ENCODE data around the gene ITIH5. TPM values are rescaled to one million over a fixed set of nuclear protein-coding genes. Genes with fewer than 3 reads are reported as not detected.

ITIH5 gene
- total RNA-seq, 1 donor from 2014 or later = 4.0 TPM

DNA sequence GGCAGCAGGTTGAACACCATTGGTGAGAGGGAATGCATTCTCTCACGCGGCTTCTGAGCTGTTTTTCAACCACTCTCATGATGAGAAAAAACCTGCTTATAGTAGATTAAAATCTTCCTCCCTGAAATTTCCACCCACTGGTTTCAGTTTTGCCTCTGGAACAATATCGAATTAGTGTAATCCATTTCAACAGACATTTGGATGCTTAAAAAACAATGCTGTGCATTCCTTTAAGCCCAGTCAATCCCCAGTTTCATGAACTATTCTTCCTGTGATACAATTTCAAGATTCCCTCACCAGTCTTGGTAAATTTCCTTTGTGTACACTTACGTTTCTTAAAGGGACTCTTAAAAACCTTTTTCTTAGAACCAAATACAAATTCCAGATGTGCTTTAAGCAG is 89.6 kb downstream of the ITIH5 start:
- FAIRE-seq = no peak
- no peak for TF ChIP-seq EZH2 (IDR thresholded peaks at IDR 0.05; ENCODE audit: insufficient read depth, low read length)
- TF ChIP-seq, protein P1, sequence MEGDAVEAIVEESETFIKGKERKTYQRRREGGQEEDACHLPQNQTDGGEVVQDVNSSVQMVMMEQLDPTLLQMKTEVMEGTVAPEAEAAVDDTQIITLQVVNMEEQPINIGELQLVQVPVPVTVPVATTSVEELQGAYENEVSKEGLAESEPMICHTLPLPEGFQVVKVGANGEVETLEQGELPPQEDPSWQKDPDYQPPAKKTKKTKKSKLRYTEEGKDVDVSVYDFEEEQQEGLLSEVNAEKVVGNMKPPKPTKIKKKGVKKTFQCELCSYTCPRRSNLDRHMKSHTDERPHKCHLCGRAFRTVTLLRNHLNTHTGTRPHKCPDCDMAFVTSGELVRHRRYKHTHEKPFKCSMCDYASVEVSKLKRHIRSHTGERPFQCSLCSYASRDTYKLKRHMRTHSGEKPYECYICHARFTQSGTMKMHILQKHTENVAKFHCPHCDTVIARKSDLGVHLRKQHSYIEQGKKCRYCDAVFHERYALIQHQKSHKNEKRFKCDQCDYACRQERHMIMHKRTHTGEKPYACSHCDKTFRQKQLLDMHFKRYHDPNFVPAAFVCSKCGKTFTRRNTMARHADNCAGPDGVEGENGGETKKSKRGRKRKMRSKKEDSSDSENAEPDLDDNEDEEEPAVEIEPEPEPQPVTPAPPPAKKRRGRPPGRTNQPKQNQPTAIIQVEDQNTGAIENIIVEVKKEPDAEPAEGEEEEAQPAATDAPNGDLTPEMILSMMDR (IDR thresholded peaks at IDR 0.05; ENCODE audit: insufficient read depth, low read depth, low read length) = no peak
- H3K9me3 Mint-ChIP-seq (ENCODE audit: unreplicated experiment) = no peaks in the 10 kb centered on the region

DNA sequence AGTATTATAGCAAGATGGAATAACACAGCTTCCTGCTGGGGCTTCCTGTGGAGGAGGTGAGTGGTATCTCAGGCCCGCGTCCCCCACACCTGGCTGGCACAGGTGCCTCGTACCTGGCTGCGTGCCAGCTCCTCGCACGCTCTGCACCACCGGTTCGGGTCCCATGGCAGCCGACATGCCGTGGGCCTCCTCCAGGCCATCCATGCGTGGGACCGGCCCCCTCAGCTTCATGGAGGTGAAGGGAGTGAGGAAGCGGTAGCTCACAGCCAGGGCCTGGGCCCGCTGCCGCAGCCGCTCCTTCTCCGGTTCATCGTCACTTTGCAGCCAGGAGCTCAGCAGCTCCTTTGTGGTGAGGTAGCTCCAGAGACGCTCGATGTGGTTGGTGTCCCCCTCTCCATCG is 90.4 kb downstream of the ITIH5 start:
- Histone ChIP-seq H3K9me3 (ENCODE audit: insufficient read depth, low read depth, low read length) (no peaks in the 10 kb centered on the region), H3K4me2 (ENCODE audit: low read length) (no peak overlapping the region), H2AFZ (ENCODE audit: low read depth, low read length) (no peak overlapping the region), H3K27ac (ENCODE audit: low read depth, low read length) (no peak overlapping the region), H3K4me1 (ENCODE audit: insufficient read depth, low read length) (no peaks in the 10 kb centered on the region), H3K4me3 (ENCODE audit: insufficient read depth, low read depth, low read length) (no peak overlapping the region), H4K20me1 (ENCODE audit: insufficient read depth, low read length) (no peaks in the 10 kb centered on the region), H3K36me3 (ENCODE audit: insufficient read depth, low read length) (no peaks in the 10 kb centered on the region), H3K27me3 (ENCODE audit: insufficient read depth, low read length) (no peaks in the 10 kb centered on the region), H3K9ac (ENCODE audit: low read length) (no peak overlapping the region), H3K79me2 (ENCODE audit: insufficient read depth, low read length) (no peaks in the 10 kb centered on the region)
- Mint-ChIP-seq H3K27ac (ENCODE audit: unreplicated experiment) (no peak overlapping the region), H3K36me3 (ENCODE audit: low read depth, unreplicated experiment) (no peaks in the 10 kb centered on the region), H3K9me3 (ENCODE audit: unreplicated experiment) (no peaks in the 10 kb centered on the region), H3K4me3 (ENCODE audit: unreplicated experiment) (no peak overlapping the region), H3K4me1 (ENCODE audit: low read depth, unreplicated experiment) (peaks cover 2% of the 10 kb centered on the region), H3K27me3 (ENCODE audit: low read depth, unreplicated experiment) (peaks cover 12% of the 10 kb centered on the region)
- FAIRE-seq (no peak), DNase-seq (ENCODE audit: low read depth) (no peak)
- TF ChIP-seq EZH2 (IDR thresholded peaks at IDR 0.05; ENCODE audit: insufficient read depth, low read length) = no peak
- TF ChIP-seq, protein P1 (IDR thresholded peaks at IDR 0.05; ENCODE audit: insufficient read depth, low read depth, low read length) = no peak

More for the DNA sequence above, 89.6 kb downstream of the ITIH5 start:
- Histone ChIP-seq H3K4me3 (ENCODE audit: insufficient read depth, low read depth, low read length) (no peak overlapping the region), H3K79me2 (ENCODE audit: insufficient read depth, low read length) (no peaks in the 10 kb centered on the region), H3K9me3 (ENCODE audit: insufficient read depth, low read depth, low read length) (no peaks in the 10 kb centered on the region), H3K27ac (ENCODE audit: low read depth, low read length) (no peak overlapping the region), H4K20me1 (ENCODE audit: insufficient read depth, low read length) (no peaks in the 10 kb centered on the region), H3K4me2 (ENCODE audit: low read length) (no peak overlapping the region), H3K4me1 (ENCODE audit: insufficient read depth, low read length) (no peaks in the 10 kb centered on the region), H2AFZ (ENCODE audit: low read depth, low read length) (no peak overlapping the region), H3K9ac (ENCODE audit: low read length) (no peak overlapping the region), H3K36me3 (ENCODE audit: insufficient read depth, low read length) (no peaks in the 10 kb centered on the region), H3K27me3 (ENCODE audit: insufficient read depth, low read length) (no peaks in the 10 kb centered on the region)
- DNase-seq (ENCODE audit: low read depth) = no peak
- Mint-ChIP-seq H3K4me3 (ENCODE audit: unreplicated experiment) (no peak overlapping the region), H3K27me3 (ENCODE audit: low read depth, unreplicated experiment) (peaks cover 12% of the 10 kb centered on the region), H3K27ac (ENCODE audit: unreplicated experiment) (no peak overlapping the region), H3K4me1 (ENCODE audit: low read depth, unreplicated experiment) (peaks cover 2% of the 10 kb centered on the region), H3K36me3 (ENCODE audit: low read depth, unreplicated experiment) (no peaks in the 10 kb centered on the region)

DNA sequence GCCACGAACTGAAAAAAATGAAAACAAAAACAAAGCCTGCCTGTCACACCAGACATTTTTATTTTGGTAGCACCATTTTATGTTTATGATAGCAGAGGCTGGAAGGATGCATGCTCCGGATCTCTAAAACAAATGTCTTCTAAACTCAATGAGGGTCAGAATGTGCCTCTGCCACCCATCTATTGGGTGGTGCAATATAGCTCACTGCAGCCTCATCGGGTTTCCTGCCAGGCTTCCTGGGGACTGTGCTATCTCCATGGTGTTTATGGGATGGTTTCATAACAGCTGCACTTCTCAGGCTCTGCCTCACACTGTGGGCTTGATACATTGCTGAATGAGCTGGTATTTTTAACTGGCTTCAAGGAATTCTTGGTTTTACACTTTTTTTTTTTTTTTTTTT is 94.4 kb downstream of the ITIH5 start:
- no peaks in the 10 kb centered on the region for H3K9me3 ChIP-seq (ENCODE audit: insufficient read depth, low read depth, low read length)
- no peak overlapping the region for H3K4me2 ChIP-seq (ENCODE audit: low read length)
- no peak overlapping the region for H3K9ac ChIP-seq (ENCODE audit: low read length)
- no peaks in the 10 kb centered on the region for H3K27me3 ChIP-seq (ENCODE audit: insufficient read depth, low read length)
- Mint-ChIP-seq H3K4me1 (ENCODE audit: low read depth, unreplicated experiment) (peaks cover 2% of the 10 kb centered on the region), H3K27ac (ENCODE audit: unreplicated experiment) (no peak overlapping the region), H3K27me3 (ENCODE audit: low read depth, unreplicated experiment) (peaks cover 17% of the 10 kb centered on the region), H3K9me3 (ENCODE audit: unreplicated experiment) (no peaks in the 10 kb centered on the region), H3K4me3 (ENCODE audit: unreplicated experiment) (no peak overlapping the region), H3K36me3 (ENCODE audit: low read depth, unreplicated experiment) (no peaks in the 10 kb centered on the region)
- no peak overlapping the region for H3K27ac ChIP-seq (ENCODE audit: low read depth, low read length)
- no peak overlapping the region for H2AFZ ChIP-seq (ENCODE audit: low read depth, low read length)
- no peaks in the 10 kb centered on the region for H3K79me2 ChIP-seq (ENCODE audit: insufficient read depth, low read length)
- TF ChIP-seq, protein P1 (IDR thresholded peaks at IDR 0.05; ENCODE audit: insufficient read depth, low read depth, low read length) = no peak
- no peak for TF ChIP-seq EZH2 (IDR thresholded peaks at IDR 0.05; ENCODE audit: insufficient read depth, low read length)
- FAIRE-seq = no peak
- no peak for DNase-seq (ENCODE audit: low read depth)
- H3K4me1 ChIP-seq (ENCODE audit: insufficient read depth, low read length) = no peaks in the 10 kb centered on the region
- H3K36me3 ChIP-seq (ENCODE audit: insufficient read depth, low read length) = no peaks in the 10 kb centered on the region
- H3K4me3 ChIP-seq (ENCODE audit: insufficient read depth, low read depth, low read length) = no peak overlapping the region
- no peaks in the 10 kb centered on the region for H4K20me1 ChIP-seq (ENCODE audit: insufficient read depth, low read length)
